NCI-H2029 (cell line): ENCODE measurements around the gene ADAMTS3.

ENCODE experiments used
- DNase-seq: peaks from one replicate; lab custom pipeline; 2025; lab: John Stamatoyannopoulos, UW

ADAMTS3 gene

DNA sequence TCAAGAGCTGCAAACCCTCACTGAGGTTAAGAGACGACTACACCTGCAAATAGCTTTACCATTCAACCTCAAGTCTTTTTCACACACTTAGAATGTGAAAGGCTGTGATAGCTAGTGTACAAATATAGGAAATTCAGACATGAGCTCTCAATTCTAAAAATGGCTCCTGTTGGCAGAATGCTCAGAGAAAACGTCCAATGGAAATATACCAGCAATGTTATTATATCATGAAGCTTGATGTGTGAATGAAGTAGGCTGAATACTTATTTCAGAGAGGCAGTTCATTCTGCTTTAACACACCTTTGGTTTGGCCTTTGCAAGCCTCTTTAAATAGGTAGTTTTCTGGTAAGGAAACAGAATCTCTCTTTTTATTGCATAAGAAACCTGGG lies 227.6 kb downstream of the ADAMTS3 start:
- DNase-seq = no peak

DNA sequence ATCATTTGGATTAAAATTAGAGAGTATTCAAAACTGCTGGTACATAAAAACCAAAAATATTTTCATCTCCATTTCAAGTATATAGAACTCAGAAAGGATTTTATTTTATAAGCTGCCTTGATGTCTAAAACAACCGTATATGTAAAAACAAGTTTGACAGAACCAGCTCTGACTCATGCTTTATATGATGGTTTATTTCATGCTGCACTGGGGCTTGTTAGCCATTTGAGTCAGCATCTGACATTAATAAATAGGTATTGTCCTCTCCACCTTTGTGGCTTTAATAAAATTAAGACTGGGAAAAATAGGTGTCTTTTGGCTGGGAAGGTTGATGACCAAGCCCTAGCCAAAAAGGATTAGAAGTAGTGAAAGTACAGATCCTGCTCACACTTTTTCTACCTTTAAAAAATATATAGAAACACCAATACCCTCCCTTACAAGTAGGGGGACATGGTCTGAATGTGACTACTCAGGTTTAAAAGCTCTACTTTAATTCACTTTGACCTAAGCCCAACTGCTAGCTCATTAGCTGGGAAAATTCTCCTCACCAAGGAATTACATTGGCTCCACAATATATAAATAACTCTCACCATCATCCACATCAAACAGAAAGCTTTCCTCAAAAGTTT lies 228.1 kb downstream of the ADAMTS3 start:
- no peak for DNase-seq

- no peak for DNase-seq
Measured at GRCh38 chr4:72338060-72338459, 231.0 kb downstream of the ADAMTS3 start.

- no peak for DNase-seq
Measured at GRCh38 chr4:72330381-72330780, 238.6 kb downstream of the ADAMTS3 start.

DNA sequence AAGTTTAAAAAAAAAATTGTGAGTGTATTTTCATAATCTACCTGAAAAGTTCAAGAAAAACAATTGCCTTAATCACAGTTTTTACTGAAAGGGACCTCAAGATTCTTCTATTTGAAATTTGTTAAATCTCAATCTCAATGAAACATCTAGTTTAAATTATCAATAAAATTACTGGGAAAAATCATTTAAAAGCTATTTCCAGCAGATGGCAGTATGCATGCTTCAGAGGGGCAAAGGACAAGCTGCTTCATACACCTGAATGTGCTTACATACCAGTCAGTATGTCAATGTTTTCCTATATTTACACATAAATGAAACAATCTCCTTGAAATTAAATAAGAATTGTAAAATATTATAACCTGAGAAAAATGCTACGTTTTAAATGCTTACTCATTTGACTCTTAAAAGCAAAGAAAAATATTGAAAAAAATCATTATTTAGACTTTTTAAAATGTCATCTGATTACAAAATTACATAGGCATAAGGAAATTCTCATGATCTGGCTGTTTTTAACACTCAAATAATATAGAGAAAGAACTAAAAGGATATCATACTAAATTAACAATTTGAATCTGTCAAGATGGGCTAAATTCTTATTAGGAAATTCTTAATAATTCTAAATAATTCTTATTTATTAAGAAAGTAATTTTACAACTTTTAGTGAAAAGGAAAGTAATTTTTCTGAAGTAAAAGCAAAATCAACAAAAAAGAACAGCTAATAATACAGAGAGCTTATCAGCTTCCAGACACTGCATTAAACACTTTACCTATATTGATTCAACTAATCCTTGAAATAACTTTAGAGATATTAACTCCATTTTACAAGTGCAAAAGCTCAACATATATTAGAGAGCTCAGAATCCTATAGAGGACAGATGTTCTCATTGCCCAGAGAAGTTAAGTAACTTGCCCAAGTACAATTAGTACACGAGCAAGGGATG lies 242.1 kb downstream of the ADAMTS3 start:
- peak; percentile 3 for DNase-seq

DNA sequence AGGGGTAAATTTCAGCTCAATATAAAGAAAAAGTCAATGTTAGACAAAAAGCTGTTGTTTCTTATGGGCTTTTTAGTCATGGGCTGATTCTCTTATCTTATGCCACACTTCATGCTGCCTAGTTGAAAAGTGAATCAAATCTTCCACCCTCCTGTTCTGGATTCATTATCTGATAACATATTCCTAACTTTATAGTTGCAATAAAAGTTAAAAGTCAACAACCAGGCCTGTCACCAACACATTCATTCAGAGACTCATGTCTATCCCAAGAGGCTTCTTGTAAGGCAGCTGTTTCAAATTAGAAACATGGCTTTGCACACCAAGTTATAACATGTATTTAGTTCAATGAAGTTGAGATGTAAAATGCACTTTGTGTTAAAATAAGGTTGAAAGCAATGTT lies 243.8 kb downstream of the ADAMTS3 start:
- DNase-seq = no peak

DNA sequence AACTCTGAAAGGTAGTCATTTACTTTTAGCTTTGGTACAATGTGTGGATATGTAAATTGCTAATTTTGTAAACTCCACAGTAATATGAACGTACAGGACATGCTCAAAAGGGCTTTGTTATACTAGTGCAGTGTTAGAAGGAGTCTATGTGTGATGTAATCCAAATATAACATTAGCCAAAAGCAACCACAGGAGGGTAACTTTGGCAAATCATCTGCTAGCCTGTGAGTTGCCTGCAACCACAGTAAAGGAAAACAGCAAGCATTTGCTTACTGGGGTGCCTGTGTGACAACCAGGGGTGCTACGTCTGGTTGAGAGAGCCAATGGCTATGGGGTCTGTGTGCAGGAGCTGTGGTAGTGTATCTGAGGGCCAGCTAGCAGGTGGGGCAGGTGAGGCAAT lies 245.8 kb downstream of the ADAMTS3 start:
- DNase-seq = no peak

DNA sequence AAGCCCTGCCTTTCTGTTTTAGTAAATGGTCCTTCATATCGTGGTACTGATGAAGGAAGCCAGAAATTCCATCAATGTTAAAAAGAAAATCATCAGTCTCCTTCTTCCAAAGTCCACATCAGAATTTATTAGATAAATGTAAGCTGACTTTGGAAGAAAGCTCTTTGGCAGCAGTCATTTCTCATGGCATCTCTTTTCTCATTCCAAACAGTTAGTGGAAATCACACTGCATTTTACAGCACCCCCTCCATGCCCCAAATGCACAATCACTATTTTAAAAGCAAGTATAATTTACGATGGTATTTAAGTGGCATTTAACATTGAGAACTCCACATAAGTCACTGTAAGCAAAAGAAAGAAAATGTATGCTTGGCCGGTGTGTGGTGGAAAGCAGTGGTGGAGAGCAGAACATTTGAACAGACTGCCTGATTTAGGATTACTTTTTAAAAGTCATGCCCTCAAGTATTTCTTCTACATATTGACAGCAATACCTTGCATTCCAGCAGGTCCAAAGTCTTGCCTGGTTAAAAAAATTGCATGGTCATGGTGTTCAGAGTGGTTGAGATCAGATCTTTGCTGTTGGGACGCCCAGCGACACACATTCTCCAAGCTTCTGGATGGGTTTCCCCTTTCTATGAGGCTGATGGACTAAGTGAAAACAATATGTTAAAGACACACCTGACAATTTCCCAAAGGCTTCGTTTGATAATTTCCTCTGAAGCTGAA lies 248.6 kb downstream of the ADAMTS3 start:
- DNase-seq = no peak

- no peak for DNase-seq
Measured at GRCh38 chr4:72319601-72320021, 249.4 kb downstream of the ADAMTS3 start.

DNA sequence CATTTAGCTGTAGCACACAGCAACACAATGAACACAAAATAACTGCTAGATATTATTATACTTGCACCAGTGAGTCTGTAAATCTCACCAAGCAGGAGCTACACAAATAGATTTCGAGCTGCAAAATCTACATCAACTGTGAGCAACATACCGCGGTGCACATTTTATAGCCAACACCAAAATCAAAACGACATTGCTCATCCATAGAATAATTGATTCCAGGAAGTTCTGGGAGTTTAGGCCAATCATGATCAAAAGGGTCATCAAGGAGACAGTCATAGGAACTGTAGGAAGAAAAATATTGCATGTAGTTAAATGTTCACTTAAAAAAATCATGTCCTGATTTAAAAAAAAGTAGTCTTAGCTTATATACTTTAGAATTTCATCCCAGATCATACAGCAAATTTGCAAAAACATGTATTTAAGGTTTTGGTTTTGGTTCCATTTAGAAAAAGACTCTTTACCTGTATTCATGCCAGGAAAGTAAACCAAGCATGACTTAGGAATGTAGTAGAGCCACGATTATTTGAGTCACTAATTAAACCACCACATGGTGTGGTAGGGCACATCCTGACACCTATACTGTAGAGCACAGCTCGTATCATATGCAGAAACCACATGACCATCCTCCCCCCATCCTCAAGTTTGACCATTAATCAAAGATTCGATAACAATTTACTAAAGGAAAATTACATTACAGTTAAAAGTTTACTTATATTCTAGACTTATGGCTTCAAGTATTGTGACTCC lies 250.4 kb downstream of the ADAMTS3 start:
- DNase-seq = no peak

DNA sequence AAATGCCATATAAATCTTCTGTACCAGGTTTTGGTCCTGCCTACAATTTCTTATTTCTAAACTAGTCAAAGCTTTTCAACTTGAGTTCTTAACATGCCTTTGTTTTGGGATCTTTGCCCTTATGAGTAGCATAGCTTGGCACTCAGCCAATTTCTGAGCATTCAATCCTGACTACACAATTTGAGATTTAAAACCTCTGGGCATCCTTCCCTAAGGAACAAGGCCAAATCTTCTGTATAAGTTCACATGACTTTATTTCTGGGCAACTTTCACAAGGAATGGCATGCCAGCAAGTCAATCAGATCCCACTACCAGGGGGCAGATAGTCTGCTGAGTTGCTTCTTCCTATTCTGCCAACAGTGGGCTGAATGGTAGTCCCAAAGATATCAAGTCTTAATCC lies 254.2 kb downstream of the ADAMTS3 start:
- DNase-seq = no peak

- no peak for DNase-seq
Measured at GRCh38 chr4:72313121-72313520, 255.9 kb downstream of the ADAMTS3 start.

DNA sequence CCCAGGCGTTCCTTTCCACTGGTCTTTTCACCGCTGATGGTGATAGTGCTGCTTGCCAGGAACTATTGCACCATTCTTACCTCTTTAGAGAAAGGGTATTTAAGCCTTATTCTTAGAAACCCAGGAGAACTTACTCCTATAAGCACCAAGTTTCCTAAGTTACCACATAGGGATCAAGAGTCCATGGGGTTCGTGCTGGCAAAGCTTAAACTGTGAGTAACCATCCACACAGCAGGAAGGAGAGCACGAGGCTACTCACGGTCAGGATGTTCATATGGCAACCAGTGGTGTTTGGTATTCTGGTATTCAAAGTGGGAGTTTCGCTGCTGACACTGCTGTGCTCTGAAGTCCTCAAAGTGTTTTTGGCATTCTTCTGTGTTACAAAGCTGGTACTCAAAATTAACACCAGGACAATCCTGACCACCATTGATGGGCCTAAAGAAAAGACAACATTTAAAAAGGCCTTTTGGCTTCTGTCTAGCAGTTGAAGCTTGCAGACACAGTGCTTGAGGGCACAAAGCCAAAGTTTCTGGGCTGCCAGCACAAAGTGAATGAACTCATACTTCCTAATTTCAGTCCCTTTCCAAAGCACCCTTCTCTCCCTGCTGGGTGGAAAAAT lies 256.9 kb downstream of the ADAMTS3 start:
- no peak for DNase-seq

- no peak for DNase-seq
Measured at GRCh38 chr4:72311291-72311690, 257.7 kb downstream of the ADAMTS3 start.

GRCh38 chr4:72305620-72306019 lies 263.4 kb downstream of the ADAMTS3 start:
- DNase-seq = no peak

DNA sequence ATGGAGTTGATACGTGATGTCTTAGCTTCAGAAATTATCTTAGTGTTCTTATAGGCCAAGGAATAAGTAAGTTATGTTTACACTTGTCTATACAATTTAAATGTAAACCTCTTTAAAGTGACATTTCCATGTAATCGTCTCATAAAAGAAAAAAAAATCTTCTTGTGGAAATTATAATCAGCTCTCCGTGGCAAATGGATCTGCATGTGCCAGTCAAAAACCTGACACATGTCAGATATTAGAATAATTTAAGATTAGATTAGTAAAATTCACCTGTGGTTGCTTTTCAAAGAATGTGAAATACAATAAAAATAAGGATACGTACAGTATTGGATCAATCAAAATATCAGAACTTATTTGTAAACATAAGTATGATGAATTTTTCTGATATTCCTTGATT lies 263.9 kb downstream of the ADAMTS3 start:
- DNase-seq = no peak

DNA sequence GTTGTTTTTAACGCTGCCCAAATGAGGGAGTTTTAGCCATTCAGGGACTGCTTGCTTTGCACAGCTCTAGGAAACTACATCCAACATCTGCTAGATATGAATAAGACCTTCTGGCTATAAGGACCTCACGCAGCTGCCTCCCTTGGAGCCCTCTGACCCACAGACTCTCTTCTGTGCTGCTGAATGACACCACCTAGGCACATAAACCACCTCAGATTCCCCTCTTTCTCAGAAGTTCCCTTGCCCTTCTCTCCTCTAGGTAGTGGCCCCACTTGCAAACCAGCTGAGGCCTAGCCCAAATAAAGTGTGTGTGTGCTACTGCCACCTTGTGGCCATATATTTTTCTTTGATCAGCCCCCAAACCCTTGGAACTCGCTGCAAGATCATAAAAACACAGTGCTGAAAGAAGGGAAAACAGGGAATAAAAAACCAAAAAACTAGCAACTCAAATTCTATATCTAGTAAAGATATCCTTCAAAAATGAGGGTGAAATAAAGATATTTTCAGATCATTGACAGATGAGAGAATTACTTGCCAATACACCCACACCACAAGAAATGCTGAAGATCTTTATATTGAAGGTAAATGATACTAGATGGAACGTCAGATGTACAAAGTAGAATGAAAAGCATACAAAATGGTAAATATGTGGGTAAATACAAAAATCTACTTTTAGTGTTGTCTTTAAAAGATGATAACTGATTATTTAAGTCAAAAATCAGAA lies 265.9 kb downstream of the ADAMTS3 start:
- DNase-seq = peak; percentile 6

- no peak for DNase-seq
Measured at GRCh38 chr4:72301759-72302158, 267.3 kb downstream of the ADAMTS3 start.

DNA sequence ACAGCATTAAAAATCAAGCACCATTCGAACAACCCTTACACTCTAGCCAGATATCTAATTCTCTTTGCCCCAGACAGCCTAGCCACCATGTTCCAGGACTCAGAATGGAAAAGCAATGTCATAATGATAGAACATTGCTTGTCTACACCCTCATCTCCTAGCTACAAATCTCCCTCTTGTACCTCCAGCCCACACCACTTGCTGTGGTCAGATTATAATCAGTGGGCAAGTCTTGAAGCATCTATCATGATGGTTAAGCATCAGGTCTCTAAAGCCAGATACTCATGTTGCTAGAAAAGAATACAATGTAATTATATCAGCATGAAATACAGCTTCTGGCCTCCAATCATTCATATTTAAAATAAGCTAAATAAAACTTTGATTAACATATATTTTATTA lies 268.9 kb downstream of the ADAMTS3 start:
- DNase-seq = no peak

DNA sequence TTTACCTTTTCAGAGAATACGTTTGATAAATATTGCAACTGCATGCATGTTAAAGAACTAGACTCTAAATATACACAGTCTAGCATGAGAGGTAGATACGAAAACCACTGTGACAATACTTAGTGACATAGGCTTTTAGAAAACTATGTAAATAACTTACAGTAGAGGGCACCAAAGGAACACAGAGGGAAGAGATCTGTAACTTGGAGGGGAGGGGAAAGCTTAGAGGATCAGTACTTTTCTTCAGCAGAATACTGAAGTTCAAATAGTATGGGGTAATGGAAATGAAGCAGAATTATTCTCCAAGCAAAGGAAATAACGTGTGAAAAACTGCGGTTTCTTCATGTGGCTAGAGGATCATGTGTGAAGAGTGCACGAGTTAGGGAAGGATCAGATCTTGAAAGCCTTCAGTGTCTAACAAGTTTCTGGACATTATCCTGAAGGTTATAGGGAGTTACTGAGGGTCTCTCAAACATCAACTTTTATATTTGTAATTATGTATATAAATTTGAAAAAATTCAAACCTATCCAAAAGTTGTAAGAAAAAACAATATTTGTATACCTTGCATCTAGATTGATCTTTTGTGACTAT lies 273.0 kb downstream of the ADAMTS3 start:
- DNase-seq = no peak

DNA sequence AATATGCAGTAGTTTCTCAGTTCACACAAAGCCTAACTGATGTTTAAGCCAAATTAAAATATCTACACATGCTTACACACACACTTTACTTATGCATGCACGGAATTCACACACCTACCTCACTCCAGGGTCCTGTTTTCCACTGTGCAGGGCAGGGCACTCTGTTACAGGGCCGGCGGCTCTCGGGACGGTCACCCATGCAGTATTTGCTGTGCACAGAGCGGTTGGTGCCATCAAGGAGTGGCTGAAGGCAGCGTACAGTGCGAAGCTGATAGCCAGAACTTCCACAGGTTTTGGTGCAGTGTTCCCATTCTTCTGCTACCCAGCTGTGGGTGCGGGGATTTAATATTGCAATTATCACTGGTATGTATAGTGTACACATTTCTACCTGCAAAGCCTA lies 278.3 kb downstream of the ADAMTS3 start:
- DNase-seq = no peak
